Measurements from ENCODE around the gene MOB2.

Gene MOB2

GRCh38 chr11:1470681-1471611 is 15.6 kb downstream of the MOB2 start:
- DNase-seq = no peak

GRCh38 chr11:1469911-1470680 is 16.5 kb downstream of the MOB2 start:
- DNase-seq = no peak

- DNase-seq = no peak
These were observed 17.2 kb downstream of the MOB2 start for GRCh38 chr11:1469287-1469910.

DNA sequence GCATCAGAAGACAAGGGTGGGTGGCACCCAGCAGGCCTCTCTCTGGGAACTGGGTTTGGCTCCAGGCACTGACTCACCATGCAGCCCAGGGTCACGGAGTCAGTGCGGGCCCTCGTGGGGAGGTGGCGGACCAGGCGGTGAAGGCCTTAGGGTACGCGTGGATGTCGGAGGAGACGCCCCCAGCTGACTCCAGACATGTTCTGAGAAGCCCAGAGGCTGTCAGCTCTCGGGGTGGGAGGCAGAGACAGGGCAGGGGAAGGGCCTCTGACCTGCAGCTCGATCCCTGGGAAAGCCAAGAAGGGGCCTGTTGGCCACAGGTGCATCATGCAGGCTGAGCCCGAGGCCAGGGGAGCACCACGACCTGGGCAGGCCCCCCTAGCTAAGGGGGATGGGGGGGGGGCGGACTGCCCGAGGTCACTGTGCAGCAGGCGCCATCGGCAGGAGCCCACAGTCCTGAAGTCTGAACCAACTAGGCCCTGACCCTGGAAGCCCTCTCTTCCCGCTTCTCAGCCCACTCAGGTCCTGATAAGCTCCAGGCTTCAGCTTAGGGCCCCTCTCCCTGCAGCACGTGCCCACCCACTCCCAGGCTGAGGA is 18.0 kb downstream of the MOB2 start:
- DNase-seq = no peak

- no peak for DNase-seq
These were observed 18.6 kb downstream of the MOB2 start for GRCh38 chr11:1468002-1468401.

DNA sequence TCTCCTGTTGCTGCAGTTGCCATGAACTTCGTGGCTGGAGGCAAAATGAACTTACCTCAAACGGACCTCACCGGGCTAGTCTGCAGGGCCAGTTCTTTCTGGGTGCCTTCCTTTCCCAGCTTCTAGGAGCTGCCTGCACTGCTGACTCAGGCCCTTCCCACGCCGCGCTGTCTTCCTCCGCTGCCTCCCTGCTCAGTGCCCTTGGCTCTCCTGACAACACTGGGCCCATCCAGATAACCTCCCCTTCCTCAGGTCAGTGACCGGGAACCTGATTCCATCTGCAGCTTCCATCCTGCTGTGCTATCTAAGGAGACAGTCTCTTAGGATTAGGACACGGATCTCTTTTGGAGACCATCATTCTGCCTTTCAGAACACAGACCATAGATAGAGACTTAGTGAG is 19.3 kb downstream of the MOB2 start:
- DNase-seq = no peak

DNA sequence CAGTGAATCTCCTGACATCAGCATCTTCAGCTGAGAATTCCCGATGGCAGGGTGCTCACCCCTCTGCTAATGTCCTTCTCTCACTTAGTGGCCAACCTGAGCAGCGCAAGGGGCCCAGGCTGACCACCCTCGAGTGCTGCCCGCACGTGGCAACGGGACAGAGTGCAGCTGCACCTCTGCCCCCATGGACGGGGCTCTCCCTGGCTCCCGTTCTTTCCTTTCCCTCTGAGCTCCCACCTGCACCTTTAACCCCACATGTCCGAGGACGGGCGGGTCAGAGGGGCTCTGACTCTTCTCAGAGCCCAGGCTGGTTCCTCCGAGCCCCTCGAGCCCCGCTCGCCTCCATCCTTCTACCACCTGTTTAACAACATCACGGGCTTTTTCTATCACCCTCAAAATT is 19.8 kb downstream of the MOB2 start:
- no peak for DNase-seq

DNA sequence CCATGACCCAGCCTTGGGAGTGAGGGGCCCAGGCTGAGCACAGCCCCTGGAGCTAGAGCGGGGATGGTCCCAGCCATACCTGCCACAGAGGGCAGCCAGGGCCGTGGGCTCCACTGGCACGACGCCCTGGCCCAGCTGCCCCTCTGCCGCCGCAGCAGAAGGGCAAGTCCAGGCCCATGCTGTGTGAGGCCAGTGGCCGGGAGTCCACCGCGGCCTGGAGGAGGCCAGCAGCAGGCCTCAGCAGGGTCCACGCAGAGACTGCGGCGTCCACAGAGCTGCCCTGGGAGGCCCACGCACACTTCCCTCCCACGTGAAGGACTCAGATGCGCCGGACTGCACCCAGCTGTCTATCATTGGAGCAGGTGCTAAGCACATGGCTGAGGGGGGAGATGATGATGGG is 23.5 kb downstream of the MOB2 start:
- no peak for DNase-seq

- no peak for DNase-seq
These were observed 23.9 kb downstream of the MOB2 start for GRCh38 chr11:1462698-1462975.

DNA sequence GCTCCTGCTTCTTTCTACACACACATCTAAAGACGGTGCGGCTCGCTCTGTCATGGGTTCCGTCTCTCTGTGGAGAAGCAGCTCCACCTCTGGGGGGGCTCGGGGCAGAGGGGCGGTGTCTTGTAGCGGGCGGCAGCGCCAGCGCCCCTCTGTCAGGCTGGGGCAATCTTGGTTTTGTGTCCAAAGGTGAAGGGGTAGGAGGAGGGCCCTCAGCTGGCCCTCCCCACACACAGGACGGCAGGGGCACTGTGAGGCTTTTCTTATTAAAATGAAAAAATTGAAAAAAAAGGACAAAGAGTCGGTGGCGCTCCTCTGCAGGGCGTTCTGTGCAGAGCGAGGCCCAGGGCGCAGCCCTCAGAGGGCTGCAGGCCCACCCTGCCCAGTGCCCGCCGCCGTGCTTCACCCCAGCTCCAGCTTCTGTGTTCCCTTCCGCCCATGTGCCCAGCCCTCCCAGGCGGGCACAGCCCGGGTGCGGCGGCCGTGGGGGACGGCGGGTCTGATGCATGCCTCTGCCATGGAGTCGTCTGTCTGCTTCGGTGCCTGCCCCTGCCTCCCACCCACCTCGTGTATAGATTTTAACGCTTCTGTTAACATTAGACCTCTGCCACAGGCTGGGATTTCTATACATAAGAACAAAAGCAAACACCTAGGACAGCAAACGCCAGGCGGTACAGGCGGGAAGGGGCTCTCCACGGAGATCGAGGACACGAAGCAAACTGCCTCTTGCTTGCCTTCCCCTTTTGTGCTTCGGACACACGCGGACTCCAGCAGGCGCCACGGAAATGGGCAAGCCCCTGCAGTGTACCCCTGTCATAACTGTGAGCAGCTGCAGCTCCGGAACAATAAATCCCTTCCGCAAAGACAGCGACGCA is 24.5 kb downstream of the MOB2 start:
- no peak for DNase-seq

DNA sequence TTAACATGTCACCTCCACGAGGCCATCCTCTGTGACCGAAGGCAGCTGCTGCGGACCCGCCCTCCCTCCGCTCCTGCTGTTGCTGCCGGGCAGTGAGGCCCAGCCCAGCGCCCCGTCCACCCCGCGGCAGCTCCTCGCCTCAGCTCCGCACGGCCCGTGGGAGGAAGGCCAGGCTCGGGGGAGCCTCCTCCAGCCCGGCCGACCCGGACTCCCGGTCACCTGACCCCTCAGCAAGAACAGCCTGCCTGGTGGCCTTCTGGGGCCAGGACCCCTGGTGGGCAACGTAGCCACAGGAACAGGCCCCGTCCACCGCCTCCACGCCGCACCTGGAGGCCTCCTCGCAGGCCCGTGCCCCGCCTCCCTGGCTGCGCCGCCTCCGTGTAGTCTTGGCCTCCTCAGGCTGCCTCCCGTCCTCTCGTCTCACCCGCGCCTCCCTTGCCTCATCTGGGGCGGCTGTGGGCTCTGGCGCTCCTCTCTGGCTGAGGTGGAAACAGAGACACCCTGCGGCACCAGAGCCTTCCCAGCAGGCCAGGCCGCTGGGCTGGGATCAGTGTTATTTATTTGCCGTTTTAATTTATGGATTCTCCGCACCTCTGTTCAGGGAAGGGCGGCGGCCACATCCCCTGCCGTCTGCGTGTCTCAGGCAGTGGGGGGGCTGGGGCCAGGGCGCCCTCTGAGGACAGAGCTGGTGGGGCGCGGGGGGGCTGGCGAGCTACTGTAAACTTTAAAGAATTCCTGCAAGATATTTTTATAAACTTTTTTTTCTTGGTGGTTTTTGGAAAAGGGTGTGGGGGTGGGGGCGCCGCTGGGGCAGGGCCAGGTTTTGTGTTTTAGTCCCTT is 25.4 kb downstream of the MOB2 start:
- DNase-seq = peak; percentile 86

DNA sequence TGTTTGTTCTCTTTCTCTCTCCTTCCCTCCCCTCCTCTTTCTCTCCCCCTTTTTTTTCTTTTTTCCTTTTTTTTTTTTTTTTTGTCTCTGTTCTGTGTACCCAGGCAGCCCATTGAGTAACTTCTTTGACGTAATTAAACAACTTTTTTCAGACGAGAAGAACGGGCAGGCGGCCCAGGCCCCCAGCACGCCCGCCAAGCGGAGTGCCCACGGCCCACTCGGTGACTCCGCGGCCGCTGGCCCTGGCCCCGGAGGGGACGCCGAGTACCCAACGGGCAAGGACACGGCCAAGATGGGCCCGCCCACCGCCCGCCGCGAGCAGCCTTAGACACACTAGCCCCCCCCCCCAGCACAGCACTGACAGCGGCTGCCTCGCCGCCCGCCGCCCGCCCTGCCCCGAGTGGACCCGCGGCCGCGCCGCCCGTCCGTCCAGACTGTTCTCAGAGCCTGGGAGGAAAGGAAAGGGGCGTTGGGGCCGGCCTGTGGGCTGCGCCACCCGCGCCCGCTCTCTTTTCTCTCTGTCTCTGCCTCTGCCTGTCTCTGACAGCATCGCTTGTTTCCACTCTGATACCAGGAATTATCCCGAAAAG is 26.1 kb downstream of the MOB2 start:
- DNase-seq = peak; percentile 69

DNA sequence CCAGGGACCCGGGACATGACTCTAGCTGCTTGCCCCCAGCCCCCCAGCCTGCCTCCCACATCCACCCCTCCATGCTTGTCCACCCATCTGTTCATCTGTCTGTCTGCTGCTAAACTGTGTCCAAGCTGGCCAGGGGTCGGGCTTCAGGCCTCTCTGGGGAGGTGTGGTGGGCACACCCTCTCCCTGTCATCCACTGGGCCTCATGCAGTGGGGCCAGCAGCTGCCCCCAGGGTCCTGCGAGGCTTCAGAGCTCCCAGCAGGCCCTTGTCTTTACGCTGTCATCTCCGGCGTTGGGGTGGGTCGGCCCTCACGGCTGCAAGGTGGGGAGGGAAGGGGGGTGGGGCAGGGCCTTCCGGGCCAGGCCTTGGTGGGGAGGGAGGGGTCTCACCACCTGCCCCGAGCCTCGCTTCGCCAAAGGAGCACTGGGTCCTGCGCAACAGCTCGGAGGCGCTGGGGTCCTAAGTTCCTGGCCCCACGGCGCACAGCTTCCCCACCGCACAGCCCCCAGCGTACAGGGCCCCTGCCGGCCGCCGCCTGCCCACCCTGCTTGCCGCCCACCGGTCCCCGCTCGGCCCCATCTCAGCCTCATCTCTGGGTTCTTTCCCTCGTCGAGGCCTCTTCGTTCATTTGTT is 26.7 kb downstream of the MOB2 start:
- DNase-seq = peak; percentile 57

DNA sequence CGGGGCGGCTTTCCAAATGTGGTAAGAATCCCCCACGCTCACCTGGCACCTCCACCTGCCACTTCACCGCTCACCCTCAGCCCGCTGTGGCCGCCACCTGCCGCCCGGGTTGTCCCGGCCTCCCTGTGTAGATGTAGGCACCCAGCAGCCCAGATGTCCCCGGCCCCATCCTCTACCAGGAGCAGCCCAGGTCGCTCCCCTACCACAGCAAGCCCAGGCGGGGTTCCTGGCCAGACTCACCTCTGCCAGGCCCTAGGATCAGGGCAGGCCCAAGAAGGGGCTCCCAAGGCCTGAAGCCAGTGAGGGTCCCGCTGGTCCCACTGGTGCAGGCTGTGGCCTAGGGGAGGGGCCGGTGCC is 27.4 kb downstream of the MOB2 start:
- no peak for DNase-seq

- peak; percentile 97 for DNase-seq
These were observed 28.0 kb downstream of the MOB2 start for GRCh38 chr11:1458340-1459218.

DNA sequence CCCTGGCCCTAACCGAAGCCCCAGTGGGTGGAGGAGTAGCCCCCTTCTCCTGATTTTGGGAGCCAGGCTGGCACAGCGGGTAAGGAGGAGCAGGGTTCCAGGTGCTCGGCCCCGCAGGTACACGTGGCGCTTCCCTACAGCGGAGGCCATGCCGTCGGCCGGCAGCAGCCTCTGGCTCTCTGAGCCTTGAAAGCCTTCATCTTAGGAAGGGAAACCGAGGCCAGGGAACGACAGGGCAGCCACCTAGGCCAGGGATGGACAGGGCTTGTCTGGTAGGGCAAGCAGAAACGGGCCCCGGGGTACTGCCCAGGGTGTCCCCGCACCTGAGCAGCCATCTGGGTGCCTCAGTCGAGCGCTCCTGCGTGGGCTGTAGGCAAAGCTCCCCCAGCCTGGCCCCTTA is 28.7 kb downstream of the MOB2 start:
- DNase-seq = no peak

DNA sequence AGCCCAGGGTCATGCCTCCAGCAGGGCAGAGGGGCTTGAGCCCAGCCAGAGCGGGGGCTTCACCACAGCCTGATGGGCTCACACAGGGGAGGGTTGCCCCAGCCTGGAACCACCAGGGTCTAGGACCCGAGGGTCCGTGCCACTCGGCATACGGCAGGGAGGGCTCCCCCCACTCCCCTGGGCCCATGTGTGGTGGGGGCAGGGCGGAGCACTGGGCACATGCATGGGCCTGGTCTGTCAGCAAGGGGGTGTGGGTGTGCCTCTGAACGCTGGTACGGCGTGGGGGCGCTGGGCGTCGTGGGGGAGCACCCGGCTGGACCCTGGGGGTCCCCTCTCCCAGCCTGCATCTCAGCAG is 29.3 kb downstream of the MOB2 start:
- no peak for DNase-seq

DNA sequence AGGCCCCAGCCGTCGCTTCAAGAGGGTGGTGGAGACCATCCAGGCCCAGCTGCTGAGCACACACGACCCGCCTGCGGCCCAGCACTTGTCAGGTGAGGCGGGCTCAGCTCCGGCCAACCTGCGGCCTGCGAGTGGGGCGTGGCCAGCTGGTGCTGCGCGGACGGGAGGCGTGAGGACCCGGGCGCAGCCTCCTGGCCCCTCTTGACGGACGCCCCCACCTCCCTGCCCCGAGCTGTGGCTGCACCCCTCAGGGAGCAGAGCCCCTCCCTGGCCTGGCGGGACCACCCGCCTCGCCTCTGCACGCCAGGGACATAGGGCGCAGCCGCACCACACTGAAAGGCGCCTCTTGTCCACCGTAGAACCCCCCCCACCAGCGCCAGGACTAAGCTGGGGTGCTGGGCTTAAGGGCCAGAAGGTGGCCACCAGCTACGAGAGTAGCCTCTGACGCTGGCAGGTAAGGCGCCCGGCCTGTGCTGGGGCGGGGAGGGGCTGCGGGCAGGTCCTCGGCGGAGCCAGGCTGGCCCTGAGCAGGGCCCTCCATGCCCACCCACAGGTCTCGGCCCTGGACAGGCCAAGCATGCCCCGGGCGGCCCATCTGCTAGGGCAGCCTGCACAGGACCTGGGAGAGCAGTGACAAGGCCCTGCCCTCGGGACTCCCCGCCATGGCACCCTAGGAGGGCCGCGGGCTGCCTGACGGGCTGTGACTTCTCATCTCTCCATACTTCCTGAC is 29.8 kb downstream of the MOB2 start:
- peak; percentile 81 for DNase-seq

DNA sequence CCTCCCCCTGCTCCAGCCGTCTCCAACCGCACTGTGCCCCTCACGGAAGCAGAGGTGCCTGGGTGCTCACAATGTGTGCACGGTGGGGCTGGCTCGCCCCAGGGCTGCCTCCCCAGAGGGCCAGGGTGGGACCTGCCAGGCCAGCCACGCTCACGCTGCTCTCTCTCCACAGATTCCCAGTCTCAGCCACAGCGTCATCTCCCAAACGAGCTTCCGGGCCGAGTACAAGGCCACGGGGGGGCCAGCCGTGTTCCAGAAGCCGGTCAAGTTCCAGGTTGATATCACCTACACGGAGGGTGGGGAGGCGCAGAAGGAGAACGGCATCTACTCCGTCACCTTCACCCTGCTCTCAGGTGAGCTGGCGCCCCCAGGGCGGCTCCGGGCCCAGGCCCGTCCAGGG is 30.4 kb downstream of the MOB2 start:
- DNase-seq = peak; percentile 78

Data from DMS53 (cell line).